ENCODE results near the gene EMC6.
A peak's percentile ranks its signal among the peaks of the same experiment; 100 is the strongest.

The EMC6 gene

DNA sequence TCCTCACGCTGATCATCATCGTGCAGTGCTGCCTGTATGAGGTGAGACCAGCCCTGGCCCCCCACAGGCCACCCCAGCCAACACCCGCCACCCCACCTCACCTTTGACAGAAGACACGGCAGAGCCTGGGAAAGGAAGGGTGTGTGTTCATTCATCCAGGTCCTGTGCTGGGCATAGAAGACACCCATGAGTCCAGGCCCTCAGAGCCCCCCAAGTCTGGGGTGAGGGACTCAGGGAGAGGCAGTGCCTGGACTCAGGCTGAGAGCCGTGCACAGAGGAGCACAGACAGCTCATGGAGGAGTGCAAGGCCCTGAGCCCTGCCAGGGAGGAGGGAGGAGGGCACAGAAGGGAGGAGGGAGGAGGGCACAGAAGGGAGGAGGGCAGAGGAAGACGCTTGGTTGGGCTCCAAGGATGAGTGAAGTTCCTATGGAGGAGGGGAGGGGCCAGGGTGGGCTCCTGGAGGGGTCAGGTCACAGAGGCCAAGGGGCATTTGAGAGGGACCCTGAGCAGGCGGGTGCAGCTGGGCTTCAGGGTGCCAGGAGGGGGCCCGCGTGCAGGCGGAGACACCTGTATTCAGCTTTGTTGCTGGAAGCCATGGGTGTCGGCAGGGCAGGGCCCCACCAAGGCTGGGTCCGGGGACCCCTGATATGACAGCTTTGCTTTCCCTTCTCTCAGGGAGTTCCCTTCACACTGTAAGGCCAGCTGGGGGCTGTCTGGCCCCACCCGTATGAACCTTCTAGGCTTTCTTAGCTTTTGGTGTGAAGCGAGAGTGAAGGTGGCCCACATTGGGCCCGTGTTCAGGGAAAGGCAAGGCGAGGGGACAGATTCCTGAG lies 11.6 kb upstream of the EMC6 start:
- DNase-seq = no peak

DNA sequence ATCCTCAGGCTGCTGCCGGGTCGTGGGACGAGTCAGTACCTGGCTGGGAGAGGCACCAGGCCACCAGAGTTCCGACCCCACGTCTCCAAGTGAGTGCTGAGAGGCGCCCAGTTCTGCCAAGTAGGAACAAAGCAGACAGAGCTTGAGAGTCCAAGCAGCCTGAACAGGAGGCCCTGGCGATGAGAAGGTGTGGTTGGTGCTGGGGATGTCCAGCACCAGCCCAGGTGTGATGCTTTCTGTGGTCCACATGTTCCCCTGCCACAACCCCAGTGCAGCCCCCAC lies 11.1 kb upstream of the EMC6 start:
- DNase-seq = no peak

DNA sequence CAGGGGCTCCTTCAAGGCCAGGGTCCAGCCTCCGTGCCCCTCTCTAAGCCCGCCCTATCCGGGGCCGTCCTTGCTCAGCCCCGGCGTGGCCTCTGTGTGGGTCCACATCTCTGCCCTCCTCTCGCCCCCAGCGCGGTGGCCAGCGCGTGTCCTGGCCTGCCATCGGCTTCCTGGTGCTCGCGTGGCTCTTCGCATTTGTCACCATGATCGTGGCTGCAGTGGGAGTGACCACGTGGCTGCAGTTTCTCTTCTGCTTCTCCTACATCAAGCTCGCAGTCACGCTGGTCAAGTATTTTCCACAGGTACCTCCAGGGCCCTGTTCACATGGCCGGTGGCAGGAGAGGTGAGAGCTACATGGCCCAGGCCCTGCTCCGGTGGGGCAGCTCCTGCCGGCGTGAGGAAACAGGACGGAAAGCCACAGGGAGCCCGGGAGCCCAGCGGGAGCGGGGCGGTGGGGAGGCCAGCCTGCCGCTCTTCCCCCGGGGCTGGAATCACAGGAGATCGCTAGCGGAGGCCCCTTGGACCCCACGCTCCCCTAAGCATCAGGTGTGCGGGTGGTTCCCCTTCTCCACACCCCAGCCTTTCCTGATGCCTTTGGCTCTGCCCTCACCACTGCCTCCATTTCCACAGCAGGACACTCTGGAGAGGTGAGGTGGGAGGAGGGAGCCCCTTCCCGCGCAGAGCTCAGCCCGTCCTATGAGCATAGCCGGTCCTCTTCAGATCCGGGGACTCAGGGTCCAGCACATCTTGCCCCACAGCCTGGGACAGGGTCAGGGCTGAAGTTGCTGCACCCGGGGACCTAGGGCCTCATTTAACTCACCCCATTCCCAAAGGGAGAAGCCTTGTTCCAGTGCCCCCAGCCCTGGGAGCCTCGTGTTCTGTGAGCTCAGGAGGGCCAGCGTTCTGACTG lies 10.5 kb upstream of the EMC6 start:
- DNase-seq = no peak

DNA sequence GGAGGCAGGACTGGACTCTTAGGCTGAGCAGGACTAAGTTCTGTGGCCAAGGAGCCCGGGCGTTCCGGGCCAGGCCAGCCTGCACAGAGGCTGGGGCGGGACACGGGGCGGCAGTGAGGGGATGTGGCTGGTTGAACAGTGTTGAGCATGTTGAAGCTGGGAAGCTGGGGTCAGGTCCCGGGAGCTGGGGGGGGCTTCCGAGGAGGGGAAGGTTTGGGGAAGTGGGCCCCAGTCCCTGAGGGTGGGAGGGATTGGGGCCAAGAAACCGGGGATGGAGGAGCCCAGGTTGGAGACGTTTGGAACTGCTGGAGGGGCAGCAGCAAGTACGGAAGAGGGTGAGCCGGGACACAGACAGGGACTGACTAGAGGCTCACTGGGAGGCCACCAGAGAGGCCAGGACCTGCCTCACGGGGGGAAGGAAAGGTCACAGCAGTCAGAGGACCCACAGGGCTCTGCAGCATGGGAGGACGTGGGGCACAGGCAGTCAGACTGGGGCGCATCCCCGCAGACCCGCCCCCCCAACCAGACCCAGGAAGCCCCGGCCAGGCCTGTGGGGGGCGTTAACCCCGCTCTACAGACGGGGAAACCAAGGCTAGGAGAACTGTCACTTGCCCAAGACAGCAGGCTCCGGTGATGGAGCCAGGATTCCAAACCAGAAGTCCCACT lies 9.7 kb upstream of the EMC6 start:
- DNase-seq = no peak

DNA sequence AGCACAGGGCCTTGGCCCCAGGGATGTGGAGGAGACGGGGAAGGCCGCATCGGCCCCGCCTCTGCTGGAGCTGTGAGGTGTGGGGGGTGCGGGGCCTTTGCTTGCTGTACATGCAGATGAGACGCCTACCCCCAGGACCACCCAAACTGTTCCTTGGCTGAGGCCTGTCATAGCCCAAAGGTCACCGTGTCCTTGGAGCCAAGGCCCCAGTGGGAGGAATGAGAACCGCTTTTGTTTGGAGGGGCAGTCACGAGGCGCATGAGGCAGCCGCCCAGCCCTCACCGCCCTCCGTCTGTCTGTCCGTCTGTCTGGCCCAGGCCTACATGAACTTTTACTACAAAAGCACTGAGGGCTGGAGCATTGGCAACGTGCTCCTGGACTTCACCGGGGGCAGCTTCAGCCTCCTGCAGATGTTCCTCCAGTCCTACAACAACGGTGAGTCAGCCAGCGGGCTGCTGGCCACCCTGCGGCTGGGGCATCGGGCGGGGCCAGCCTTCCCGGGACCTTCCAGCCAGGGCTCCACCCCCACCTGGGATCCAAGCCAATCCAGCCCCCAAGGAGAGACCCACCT lies 9.0 kb upstream of the EMC6 start:
- DNase-seq = no peak

DNA sequence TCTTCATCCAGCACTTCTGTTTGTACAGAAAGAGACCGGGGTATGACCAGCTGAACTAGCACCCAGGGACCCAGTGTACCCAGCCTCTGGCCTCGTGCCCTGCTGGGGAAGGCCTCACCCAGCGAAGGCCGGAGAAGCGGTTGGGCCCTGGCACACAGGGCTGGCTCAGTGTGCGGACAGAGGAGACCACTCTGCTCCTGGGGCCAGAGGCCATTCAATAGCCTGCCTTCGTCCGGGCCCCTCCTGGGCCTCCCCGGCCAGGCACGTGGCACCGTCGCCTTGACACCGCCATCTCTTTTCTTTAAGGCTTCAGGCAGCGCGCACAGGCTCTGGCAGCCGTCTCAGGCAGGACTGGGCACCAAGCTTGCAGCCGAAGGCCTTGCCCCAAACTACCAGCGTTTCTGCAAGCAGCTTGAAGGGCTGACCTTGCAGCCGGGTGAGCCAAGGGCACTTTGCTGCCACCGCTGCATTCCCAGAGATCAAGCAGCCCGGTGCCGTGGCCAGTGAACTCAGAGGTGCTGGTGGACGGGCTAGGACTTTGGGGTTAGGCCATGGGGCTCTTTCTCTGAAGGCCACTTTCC lies 8.2 kb upstream of the EMC6 start:
- no peak for DNase-seq

GRCh38 chr17:3663102-3664011 lies 5.3 kb upstream of the EMC6 start:
- DNase-seq = no peak

GRCh38 chr17:3665834-3666233 lies 2.8 kb upstream of the EMC6 start:
- DNase-seq = no peak

DNA sequence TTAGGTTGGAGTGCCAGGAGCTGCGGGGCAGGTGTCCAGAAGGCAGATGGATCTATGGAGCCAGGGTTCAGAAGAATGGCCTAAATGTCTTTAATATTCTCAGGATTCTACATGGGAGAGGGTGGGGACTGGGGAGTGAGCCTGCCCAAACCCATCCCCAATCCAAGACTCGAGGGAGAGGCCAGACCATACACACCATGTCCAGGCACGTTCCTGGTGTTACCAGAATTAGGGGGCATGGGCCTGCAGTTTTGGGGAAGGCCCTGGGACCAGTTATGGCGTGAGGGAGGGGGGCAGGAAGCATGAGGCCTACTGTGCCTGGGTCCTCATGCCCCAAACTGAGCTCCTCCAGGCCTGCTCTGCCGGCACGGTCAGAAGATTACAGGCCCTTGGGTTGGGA lies 2.1 kb upstream of the EMC6 start:
- no peak for DNase-seq

- DNase-seq = peak in 2 of 3 experiments; percentile 13 to 77
Observed at GRCh38 chr17:3667366-3668278, 990 bp upstream of the EMC6 start.

DNA sequence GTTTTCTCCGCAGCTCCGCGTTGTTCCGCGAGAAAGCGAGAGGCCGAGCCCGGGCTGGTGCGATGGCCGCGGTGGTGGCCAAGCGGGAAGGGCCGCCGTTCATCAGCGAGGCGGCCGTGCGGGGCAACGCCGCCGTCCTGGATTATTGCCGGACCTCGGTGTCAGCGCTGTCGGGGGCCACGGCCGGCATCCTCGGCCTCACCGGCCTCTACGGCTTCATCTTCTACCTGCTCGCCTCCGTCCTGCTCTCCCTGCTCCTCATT lies 404 bp downstream of the EMC6 start:
- no peak for DNase-seq

DNA sequence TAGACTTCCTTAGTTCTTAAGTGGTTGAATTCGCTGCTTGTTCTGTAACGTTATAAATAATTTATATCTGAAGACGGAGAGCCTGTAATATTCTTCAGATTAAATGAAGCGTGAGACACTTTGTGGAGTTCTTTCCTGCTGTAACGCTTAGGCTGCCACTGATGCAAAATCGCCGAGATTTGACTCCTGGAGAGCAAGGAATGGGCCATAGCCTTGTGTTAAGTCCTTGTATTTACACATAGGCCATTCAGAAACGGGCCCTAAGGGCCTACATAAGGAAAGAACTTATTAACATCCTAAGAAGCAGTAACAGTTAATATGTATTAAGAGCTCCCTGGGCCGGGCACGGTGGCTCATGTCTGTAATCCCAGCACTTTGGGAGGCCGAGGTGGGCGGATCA lies 936 bp downstream of the EMC6 start:
- peak in 1 of 3 experiments; percentile 11 for DNase-seq

DNA sequence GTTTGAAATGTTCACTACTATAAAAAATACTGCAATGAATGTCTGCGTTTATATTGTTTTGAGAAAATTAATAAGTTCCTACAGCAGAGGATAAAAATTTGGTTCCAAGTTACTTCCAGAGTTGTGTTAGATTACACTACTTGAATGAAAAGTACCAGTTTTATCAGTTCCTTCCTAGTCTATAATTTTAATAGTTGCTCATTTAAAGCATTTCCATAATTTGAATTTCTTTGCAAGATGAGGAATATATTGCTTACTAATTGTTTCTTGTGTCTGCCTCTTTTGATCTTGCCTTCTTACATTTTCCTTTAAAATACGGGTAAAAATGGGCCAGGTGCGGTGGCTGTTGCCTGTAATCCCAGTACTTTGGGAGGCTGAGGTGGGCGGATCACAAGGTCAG lies 4.0 kb downstream of the EMC6 start:
- DNase-seq = no peak

- no peak for DNase-seq
Observed at GRCh38 chr17:3675886-3676285, 7.3 kb downstream of the EMC6 start.

GRCh38 chr17:3678095-3678820 lies 9.6 kb downstream of the EMC6 start:
- DNase-seq = no peak

- no peak for DNase-seq
Observed at GRCh38 chr17:3678821-3679530, 10.4 kb downstream of the EMC6 start.

GRCh38 chr17:3679531-3680126 lies 11.0 kb downstream of the EMC6 start:
- no peak for DNase-seq

DNA sequence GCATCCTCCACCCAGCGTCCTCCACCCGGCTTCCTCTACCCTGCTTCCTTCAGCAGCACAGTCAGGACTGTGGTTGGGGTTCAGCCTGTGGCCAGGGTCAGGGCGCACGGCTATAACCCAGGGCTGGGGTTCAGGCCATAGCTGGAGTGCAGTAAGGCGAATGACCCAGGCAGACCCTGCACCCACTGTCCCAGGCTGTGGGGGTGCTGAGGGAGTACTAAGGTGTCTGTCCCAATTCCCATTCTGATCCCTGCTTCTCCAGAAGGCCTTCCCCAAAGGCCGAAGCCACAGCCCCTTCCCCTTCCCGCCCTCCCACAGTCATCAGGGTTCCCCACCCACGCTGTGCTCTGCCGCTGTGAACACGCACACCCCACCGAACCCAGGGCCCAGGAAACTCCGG lies 12.4 kb downstream of the EMC6 start:
- DNase-seq = no peak

DNA sequence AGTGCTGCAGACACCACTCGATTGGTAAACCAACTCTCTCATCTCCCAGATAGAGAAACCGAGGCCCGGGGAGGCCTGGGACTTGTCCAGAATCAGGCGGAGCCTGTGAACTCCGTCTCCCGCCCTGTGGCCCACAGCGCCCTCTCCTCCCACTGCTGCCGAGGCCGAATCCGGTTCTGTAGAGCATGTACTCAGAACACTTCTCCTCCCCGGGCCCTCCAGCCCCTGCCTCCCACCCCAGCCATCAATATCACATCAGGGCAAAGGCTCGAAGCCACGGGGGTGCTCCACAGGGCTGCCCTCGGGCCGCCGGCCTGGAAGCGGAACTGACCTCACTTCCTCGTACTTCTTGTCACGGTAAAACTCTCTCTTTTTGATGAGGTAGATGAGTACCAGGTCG lies 13.0 kb downstream of the EMC6 start:
- no peak for DNase-seq
